HG02885 (cell line): Measurements from ENCODE around the gene CCDC73.
"Not testable (repeated sequence)": the region's sequence is repeated elsewhere in the genome, so short reads cannot be mapped to it uniquely, and the experiment has no call there.

Experiments
- ATAC-seq: cut with Tn5 transposase; IDR thresholded peaks from one replicate; pipeline ENCODE4 v1.9.1; 2021; ENCODE audit warnings: mild to moderate bottlenecking; ENCODE audit not compliant: unreplicated experiment, poor library complexity

Gene CCDC73

GRCh38 chr11:32708978-32709377 is 85.5 kb downstream of the CCDC73 start:
- not testable (repeated sequence) for ATAC-seq

GRCh38 chr11:32706985-32707741 is 87.3 kb downstream of the CCDC73 start:
- ATAC-seq, result peak; percentile 99

- ATAC-seq, result no peak
These were observed 89.0 kb downstream of the CCDC73 start for GRCh38 chr11:32705309-32706033.

GRCh38 chr11:32704775-32705174 is 89.7 kb downstream of the CCDC73 start:
- ATAC-seq, result no peak

- ATAC-seq, result no peak
These were observed 90.2 kb downstream of the CCDC73 start for GRCh38 chr11:32704261-32704660.

GRCh38 chr11:32701616-32702015 is 92.8 kb downstream of the CCDC73 start:
- ATAC-seq, result no peak

- no peak for ATAC-seq
These were observed 95.9 kb downstream of the CCDC73 start for GRCh38 chr11:32698579-32698978.

GRCh38 chr11:32671051-32671450 is 123.4 kb downstream of the CCDC73 start:
- no peak for ATAC-seq

- no peak for ATAC-seq
These were observed 134.8 kb downstream of the CCDC73 start for GRCh38 chr11:32659672-32660071.

GRCh38 chr11:32658639-32659406 is 135.6 kb downstream of the CCDC73 start:
- ATAC-seq, result no peak

GRCh38 chr11:32643526-32643925 is 150.9 kb downstream of the CCDC73 start:
- no peak for ATAC-seq

GRCh38 chr11:32641361-32641760 is 153.1 kb downstream of the CCDC73 start:
- ATAC-seq, result no peak

GRCh38 chr11:32635819-32636218 is 158.6 kb downstream of the CCDC73 start:
- no peak for ATAC-seq

- no peak for ATAC-seq
These were observed 163.6 kb downstream of the CCDC73 start for GRCh38 chr11:32630844-32631243.

- ATAC-seq, result no peak
These were observed 177.6 kb downstream of the CCDC73 start for GRCh38 chr11:32616903-32617302.

GRCh38 chr11:32615422-32615821 is 179.0 kb downstream of the CCDC73 start:
- ATAC-seq, result no peak

GRCh38 chr11:32613500-32614151 is 180.8 kb downstream of the CCDC73 start:
- no peak for ATAC-seq

- ATAC-seq, result no peak
These were observed 183.6 kb downstream of the CCDC73 start for GRCh38 chr11:32610797-32611352.

- not testable (repeated sequence) for ATAC-seq
These were observed 185.6 kb downstream of the CCDC73 start for GRCh38 chr11:32608826-32609225.

GRCh38 chr11:32606220-32606619 is 188.2 kb downstream of the CCDC73 start:
- ATAC-seq, result no peak
